A673 (cell line): Measurements from ENCODE around the gene EXOC3L1. TPM values are rescaled to one million over a fixed set of nuclear protein-coding genes. Genes with fewer than 3 reads are reported as not detected.

Experiments used
- BruUV-seq: library from RNA; stranded (reverse); fragments of 400-500 nt; replicated peaks from 2 replicates; lab custom pipeline; 2021; lab: Mats Ljungman, UMichigan
- CTCF ChIA-PET: fragments of 300-600 bp; sonication (Branson Sonifier 250); formaldehyde crosslinking; loops from one replicate; lab custom pipeline; 2022; ENCODE audit warnings: antibody characterized with exemption; lab: Charles Lee
- POLR2A ChIA-PET: fragments of 300-600 bp; sonication (Branson Sonifier 250); formaldehyde crosslinking; loops from one replicate; lab custom pipeline; 2022; ENCODE audit warnings: antibody characterized with exemption; ENCODE audit not compliant: low non-redundant PET; lab: Charles Lee
- DNase-seq: peaks from one replicate; pipeline ENCODE4 v3.0.0-alpha.2; 2015; ENCODE audit warnings: low spot score
- H3K27ac ChIP-seq: fragments of 200-600 bp; sonication (generic); 2 replicates; pipeline ENCODE4 v1.5.1; 2016; ENCODE audit warnings: mixed run types, low read depth, mild to moderate bottlenecking, mixed read lengths, antibody characterized with exemption, low read length; ENCODE audit not compliant: poor library complexity, severe bottlenecking
- H3K27me3 ChIP-seq: fragments of 200-600 bp; sonication (generic); replicated peaks from 2 replicates; pipeline ENCODE4 v1.6.1; 2017; ENCODE audit warnings: mixed run types, low read depth, mild to moderate bottlenecking, mixed read lengths, antibody characterized with exemption, low read length; ENCODE audit not compliant: insufficient read depth, poor library complexity
- H3K36me3 ChIP-seq: fragments of 200-600 bp; sonication (generic); 2 replicates; pipeline ENCODE4 v1.6.1; 2016; ENCODE audit warnings: mixed run types, mild to moderate bottlenecking, mixed read lengths, antibody characterized with exemption, low read length; ENCODE audit not compliant: insufficient read depth, poor library complexity, severe bottlenecking
- H3K4me1 ChIP-seq: fragments of 200-600 bp; sonication (generic); 2 replicates; pipeline ENCODE4 v1.6.1; 2017; ENCODE audit warnings: mixed run types, mild to moderate bottlenecking, mixed read lengths, antibody characterized with exemption, low read length; ENCODE audit not compliant: insufficient read depth, poor library complexity, severe bottlenecking
- H3K4me3 ChIP-seq: fragments of 200-600 bp; sonication (generic); 2 replicates; pipeline ENCODE4 v1.5.1; 2016; ENCODE audit warnings: low read depth, mixed run types, mild to moderate bottlenecking, mixed read lengths, low read length; ENCODE audit not compliant: poor library complexity, severe bottlenecking
- H3K9me3 ChIP-seq: fragments of 200-600 bp; sonication (generic); 2 replicates; pipeline ENCODE4 v1.6.1; 2016; ENCODE audit warnings: mixed run types, low read depth, mild to moderate bottlenecking, mixed read lengths, antibody characterized with exemption, low read length; ENCODE audit not compliant: poor library complexity, severe bottlenecking
- EZH2 ChIP-seq: fragments of 200-600 bp; sonication (generic); IDR thresholded peaks from 2 replicates; pipeline ENCODE4 v1.6.1; 2017; ENCODE audit warnings: borderline replicate concordance, low read depth, mild to moderate bottlenecking, mixed read lengths, antibody characterized with exemption, low read length; ENCODE audit not compliant: poor library complexity, severe bottlenecking
- intact Hi-C: fragments of 100-400 bp; cut with micrococcal nuclease; formaldehyde crosslinking; loops from one replicate; pipeline ENCODE4 v1.10.0; 2022; ENCODE audit not compliant: unreplicated experiment
- microRNA-seq: library from miRNA; unstranded; fragments of <30 nt; microRNA quantifications from one replicate; pipeline ENCODE4 v1.2.0, GENCODE V29; 2021
- total RNA-seq: library from RNA; stranded (reverse); gene quantifications from 2 replicates; pipeline ENCODE4 v1.2.3, GENCODE V29; 2021
- TF ChIP-seq, protein P1 (sequence below): fragments of 300-800, 200-600 bp; sonication (generic); conservative IDR thresholded peaks from 2 replicates; pipeline ENCODE4 v1.5.1; 2017; ENCODE audit warnings: low read depth, mild to moderate bottlenecking, antibody characterized with exemption, low read length, moderate library complexity, mixed read lengths

The EXOC3L1 gene
- total RNA-seq, 1 experiment from 2014 or later = 0.32 TPM

DNA sequence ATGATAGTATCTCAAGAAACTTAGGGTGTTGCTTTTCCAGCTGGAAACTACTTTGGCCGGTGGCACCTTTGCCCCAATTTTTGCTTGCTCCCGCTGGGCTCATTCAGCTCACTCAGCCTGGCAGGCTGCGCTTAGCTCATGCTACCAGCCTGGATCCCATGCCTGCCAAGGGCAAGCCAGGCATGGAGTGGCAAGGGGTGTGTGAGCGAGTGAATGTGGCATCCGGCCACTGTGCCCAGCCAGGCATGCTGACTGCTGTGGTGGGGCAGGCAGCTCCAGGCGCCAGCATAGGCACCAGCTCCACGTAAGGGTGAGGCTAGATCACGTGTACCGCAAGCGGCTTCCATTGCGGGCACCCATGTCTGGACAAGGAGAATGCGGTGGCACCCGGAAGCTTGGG lies 48.5 kb downstream of the EXOC3L1 start:
- intact Hi-C loops = no loop called here
- Histone ChIP-seq H3K27ac (no peak overlapping the region), H3K36me3 (peaks cover 66% of the 10 kb centered on the region), H3K9me3 (no peaks in the 10 kb centered on the region), H3K27me3 (no peaks in the 10 kb centered on the region), H3K4me3 (no peak overlapping the region), H3K4me1 (no peaks in the 10 kb centered on the region)
- POLR2A ChIA-PET = no interaction called here
- no peak for TF ChIP-seq EZH2
- TF ChIP-seq, protein P1, sequence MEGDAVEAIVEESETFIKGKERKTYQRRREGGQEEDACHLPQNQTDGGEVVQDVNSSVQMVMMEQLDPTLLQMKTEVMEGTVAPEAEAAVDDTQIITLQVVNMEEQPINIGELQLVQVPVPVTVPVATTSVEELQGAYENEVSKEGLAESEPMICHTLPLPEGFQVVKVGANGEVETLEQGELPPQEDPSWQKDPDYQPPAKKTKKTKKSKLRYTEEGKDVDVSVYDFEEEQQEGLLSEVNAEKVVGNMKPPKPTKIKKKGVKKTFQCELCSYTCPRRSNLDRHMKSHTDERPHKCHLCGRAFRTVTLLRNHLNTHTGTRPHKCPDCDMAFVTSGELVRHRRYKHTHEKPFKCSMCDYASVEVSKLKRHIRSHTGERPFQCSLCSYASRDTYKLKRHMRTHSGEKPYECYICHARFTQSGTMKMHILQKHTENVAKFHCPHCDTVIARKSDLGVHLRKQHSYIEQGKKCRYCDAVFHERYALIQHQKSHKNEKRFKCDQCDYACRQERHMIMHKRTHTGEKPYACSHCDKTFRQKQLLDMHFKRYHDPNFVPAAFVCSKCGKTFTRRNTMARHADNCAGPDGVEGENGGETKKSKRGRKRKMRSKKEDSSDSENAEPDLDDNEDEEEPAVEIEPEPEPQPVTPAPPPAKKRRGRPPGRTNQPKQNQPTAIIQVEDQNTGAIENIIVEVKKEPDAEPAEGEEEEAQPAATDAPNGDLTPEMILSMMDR = no peak
- CTCF ChIA-PET = no interaction called here
- no TSS peak for BruUV-seq
- no peak for DNase-seq

DNA sequence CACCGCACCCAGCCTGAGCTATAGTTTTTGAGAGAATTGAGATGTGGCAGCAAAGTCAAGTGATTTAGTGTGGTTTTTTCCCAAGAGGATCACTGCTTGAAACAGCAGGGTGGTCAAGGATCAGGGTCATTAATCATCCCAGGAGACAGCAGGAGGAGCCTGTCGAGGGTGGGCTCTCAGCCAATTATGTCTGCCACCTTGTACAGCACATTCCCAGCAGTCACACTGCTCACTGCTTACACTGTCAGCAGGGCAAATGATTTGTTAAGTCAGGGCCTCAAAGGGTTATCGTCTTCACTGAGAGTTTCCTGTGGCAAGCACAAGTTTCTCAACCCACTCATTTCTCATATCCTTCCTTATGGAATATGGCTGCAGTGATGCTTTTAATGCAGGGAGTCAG lies 52.3 kb downstream of the EXOC3L1 start:
- intact Hi-C loops = no loop called here
- no TSS peak for BruUV-seq
- ChIA-PET CTCF (no interaction called here), POLR2A (interaction anchor here (0.7 kb wide), 1 partner anchor 162 kb away, joined by 4 read pairs; no protein-coding TSS in a partner anchor)
- no peak overlapping the region for H3K27ac ChIP-seq
- H3K4me1 ChIP-seq = no peaks in the 10 kb centered on the region
- no peaks in the 10 kb centered on the region for H3K9me3 ChIP-seq
- H3K4me3 ChIP-seq = no peak overlapping the region
- H3K36me3 ChIP-seq = peaks cover 58% of the 10 kb centered on the region
- DNase-seq = peak; percentile 40
- no peak for TF ChIP-seq EZH2
- TF ChIP-seq, protein P1 = no peak
- no peaks in the 10 kb centered on the region for H3K27me3 ChIP-seq

Small RNAs within 50 kb of the gene (microRNA-seq; reads per million reads assigned to microRNA genes)
- gene MIR328 = 85.8 reads per million, percentile 62 among the genes with 10 or more reads in this experiment

Other genes with a start within 250 kb of the EXOC3L1 start
- 3.0 and 3.9 TPM in 2 replicates for gene CES3, start 228.9 kb downstream of the EXOC3L1 start, total RNA-seq
- gene CES4A, start 201.5 kb downstream of the EXOC3L1 start, total RNA-seq = 0.15 TPM in 1 of 2 replicates, not detected in the other
- gene CBFB, start 161.0 kb downstream of the EXOC3L1 start, total RNA-seq = 173 and 185 TPM in 2 replicates
- 23.2 and 23.5 TPM in 2 replicates for gene PHAF1, start 80.2 kb downstream of the EXOC3L1 start, total RNA-seq
- gene B3GNT9, start 39.1 kb downstream of the EXOC3L1 start, total RNA-seq = 11.5 and 13.8 TPM in 2 replicates
- 7.7 and 10.8 TPM in 2 replicates for gene TRADD, start 30.2 kb downstream of the EXOC3L1 start, total RNA-seq
- 8.3 and 13.8 TPM in 2 replicates for gene FBXL8, start 30.2 kb downstream of the EXOC3L1 start, total RNA-seq
- 13.9 and 20.2 TPM in 2 replicates for gene HSF4, start 25.4 kb downstream of the EXOC3L1 start, total RNA-seq
- 15.3 and 16.4 TPM in 2 replicates for gene NOL3, start 19.6 kb downstream of the EXOC3L1 start, total RNA-seq
- gene MATCAP1, start 6.2 kb downstream of the EXOC3L1 start, total RNA-seq = 33.9 and 36.8 TPM in 2 replicates
- gene E2F4, start 2.0 kb upstream of the EXOC3L1 start, total RNA-seq = 77.4 and 96.0 TPM in 2 replicates
- gene ELMO3, start 9.0 kb upstream of the EXOC3L1 start, total RNA-seq = 3.3 and 4.7 TPM in 2 replicates
- gene TMEM208, start 37.0 kb upstream of the EXOC3L1 start, total RNA-seq = 30.4 and 38.2 TPM in 2 replicates
- 94.9 and 96.4 TPM in 2 replicates for gene FHOD1, start 57.3 kb upstream of the EXOC3L1 start, total RNA-seq
- gene SLC9A5, start 58.8 kb upstream of the EXOC3L1 start, total RNA-seq = 2.4 and 3.6 TPM in 2 replicates
- 5.8 and 8.9 TPM in 2 replicates for gene PLEKHG4, start 89.4 kb upstream of the EXOC3L1 start, total RNA-seq
- gene KCTD19, start 136.6 kb upstream of the EXOC3L1 start, total RNA-seq = 0.32 TPM in 1 of 2 replicates, not detected in the other
- not detected in 2 replicates for gene LRRC36, start 136.7 kb upstream of the EXOC3L1 start, total RNA-seq
- gene TPPP3, start 203.4 kb upstream of the EXOC3L1 start, total RNA-seq = 0.28 and 0.31 TPM in 2 replicates
- gene ZDHHC1, start 226.3 kb upstream of the EXOC3L1 start, total RNA-seq = 5.3 and 6.8 TPM in 2 replicates
- 1.6 and 2.3 TPM in 2 replicates for gene HSD11B2, start 241.0 kb upstream of the EXOC3L1 start, total RNA-seq